PC-9 (cell line): ENCODE data around the gene ARID3B.

Experiments used
- EZH2 ChIP-seq: fragments of 200-600 bp; sonication (generic); IDR thresholded peaks from 2 replicates; pipeline ENCODE4 v1.8.0; 2017; ENCODE audit warnings: antibody characterized with exemption, low read depth
- TF ChIP-seq, protein P1 (sequence below): fragments of 200-600 bp; sonication (generic); conservative IDR thresholded peaks from 2 replicates; pipeline ENCODE4 v1.6.1; 2017; ENCODE audit warnings: mixed run types, antibody characterized with exemption, mild to moderate bottlenecking, moderate library complexity

DNA sequence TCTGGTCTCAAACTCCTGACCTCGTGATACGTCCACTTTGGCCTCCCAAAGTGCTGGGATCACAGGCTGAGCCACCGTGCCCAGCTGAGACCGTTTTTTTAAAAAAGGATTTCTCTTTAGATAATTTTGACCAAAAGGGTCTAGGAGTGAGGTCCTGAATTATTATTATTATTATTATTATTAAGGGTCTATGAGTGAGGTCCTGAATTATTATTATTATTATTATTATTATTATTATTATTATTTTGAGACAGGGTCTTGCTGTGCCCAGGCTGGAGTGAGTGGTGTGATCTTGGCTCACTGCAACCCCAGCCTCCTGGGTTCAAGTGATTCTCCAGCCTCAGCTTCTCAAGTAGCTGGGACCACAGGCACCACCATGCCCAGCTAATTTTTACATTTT is 20.6 kb upstream of the ARID3B start:
- TF ChIP-seq, protein P1, sequence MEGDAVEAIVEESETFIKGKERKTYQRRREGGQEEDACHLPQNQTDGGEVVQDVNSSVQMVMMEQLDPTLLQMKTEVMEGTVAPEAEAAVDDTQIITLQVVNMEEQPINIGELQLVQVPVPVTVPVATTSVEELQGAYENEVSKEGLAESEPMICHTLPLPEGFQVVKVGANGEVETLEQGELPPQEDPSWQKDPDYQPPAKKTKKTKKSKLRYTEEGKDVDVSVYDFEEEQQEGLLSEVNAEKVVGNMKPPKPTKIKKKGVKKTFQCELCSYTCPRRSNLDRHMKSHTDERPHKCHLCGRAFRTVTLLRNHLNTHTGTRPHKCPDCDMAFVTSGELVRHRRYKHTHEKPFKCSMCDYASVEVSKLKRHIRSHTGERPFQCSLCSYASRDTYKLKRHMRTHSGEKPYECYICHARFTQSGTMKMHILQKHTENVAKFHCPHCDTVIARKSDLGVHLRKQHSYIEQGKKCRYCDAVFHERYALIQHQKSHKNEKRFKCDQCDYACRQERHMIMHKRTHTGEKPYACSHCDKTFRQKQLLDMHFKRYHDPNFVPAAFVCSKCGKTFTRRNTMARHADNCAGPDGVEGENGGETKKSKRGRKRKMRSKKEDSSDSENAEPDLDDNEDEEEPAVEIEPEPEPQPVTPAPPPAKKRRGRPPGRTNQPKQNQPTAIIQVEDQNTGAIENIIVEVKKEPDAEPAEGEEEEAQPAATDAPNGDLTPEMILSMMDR = no peak
- TF ChIP-seq EZH2 = no peak
